ENCODE data around the gene EZR. TPM values are rescaled to one million over a fixed set of nuclear protein-coding genes. Genes with fewer than 3 reads are reported as not detected.

Gene EZR
- total and polyA plus RNA-seq, 2 of the 13 experiments (the other 11 are each of a cell fraction or from before 2014, with no cell fraction given): 34.7 to 60.3 TPM

DNA sequence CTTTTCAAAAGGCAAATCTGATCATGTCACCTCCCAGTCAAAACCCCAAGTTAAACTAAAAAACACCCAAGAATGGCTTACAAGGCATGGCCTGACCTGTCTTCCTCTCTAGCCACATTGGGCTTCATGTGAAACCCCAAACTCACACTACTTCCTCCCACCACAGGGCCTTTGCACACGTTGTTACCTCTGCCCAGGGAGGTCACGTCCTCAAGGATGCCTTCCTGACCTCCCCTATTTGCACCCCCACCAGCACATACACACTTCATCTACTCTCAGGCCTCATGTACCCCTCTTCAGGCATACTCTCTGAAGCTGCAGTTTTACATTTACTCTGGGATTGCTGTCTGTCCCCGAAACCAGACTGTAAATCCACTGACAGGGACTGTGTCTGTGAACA is 6.1 kb downstream of the EZR start:
- intact Hi-C loops (cut with micrococcal nuclease; ENCODE audit: unreplicated experiment) (no loop called here), in situ Hi-C loops (cut with HindIII; ENCODE audit: extremely low pct_ligation_motif_present, low pct_unique_long_range_greater_than_20kb) (no loop called here)
- H3K4me2 ChIP-seq (ENCODE audit: low read depth, low read length): no peak overlapping the region
- H4K20me1 ChIP-seq (ENCODE audit: insufficient read depth, low read length): peaks cover 25% of the 10 kb centered on the region; the same call in 1 of the 2 replicates
- H3K27me3 ChIP-seq (ENCODE audit: control insufficient read depth in 1 of 2, insufficient read depth in 2 of 2, low read length in 2 of 2): no peaks in the 10 kb centered on the region
- no peaks in the 10 kb centered on the region for H3K9me3 ChIP-seq (ENCODE audit: low read length)
- no peak overlapping the region for H3K4me3 ChIP-seq (replicated peaks in 1 of 3; ENCODE audit: insufficient read depth in 1 of 3, low read depth in 2 of 3, low read length in 3 of 3)
- FAIRE-seq (no peak), ATAC-seq (no peak), DNase-seq (ENCODE audit: low spot score) (no peak)
- no peak overlapping the region for H3K9ac ChIP-seq (ENCODE audit: insufficient read depth, low read depth, low read length)
- ChIA-PET CTCF (ENCODE audit: low intra/inter-chr PET ratio, low total read pairs) (no interaction called here), POLR2A (no interaction called here)
- TF ChIP-seq SP1 (IDR thresholded peaks at IDR 0.05) (no peak), SP1 (CRISPR knock-in tag; IDR thresholded peaks at IDR 0.05) (no peak), YEATS4 (CRISPR knock-in tag; IDR thresholded peaks at IDR 0.05; ENCODE audit: borderline replicate concordance) (no peak), MBD4 (IDR thresholded peaks at IDR 0.05; ENCODE audit: borderline replicate concordance, low read length) (no peak), HOXA7 (CRISPR knock-in tag; IDR thresholded peaks at IDR 0.05) (no peak), ZMYM3 (CRISPR knock-in tag; IDR thresholded peaks at IDR 0.05) (0 out of 2 replicates have a peak, but pooled peaks have one; percentile 29), KDM1A (CRISPR knock-in tag; IDR thresholded peaks at IDR 0.05) (peak; percentile 27; the same call in 1 of the 2 replicates)
- H3K27ac ChIP-seq (ENCODE audit: extremely low read length, insufficient read depth, low read length): no peak overlapping the region
- H3K4me1 ChIP-seq (ENCODE audit: insufficient read depth, low read length): peaks cover 88% of the 10 kb centered on the region
- H2AFZ ChIP-seq (ENCODE audit: low read length): no peak overlapping the region
- peaks cover 72% of the 10 kb centered on the region for H3K79me2 ChIP-seq (ENCODE audit: insufficient read depth, low read length)
- peaks cover 5 to 11% of the 10 kb centered on the region in 2 experiments; a peak in 4 of 5 replicates for H3K36me3 ChIP-seq (replicated peaks in 1 of 2; ENCODE audit: control insufficient read depth in 1 of 2, insufficient read depth in 2 of 2, low read length in 2 of 2)
- WGBS (ENCODE audit: low lambda C conversion rate): 94% methylated on average over 3 of the region's 3 CpGs
- BruUV-seq (replicated peaks): no TSS peak

DNA sequence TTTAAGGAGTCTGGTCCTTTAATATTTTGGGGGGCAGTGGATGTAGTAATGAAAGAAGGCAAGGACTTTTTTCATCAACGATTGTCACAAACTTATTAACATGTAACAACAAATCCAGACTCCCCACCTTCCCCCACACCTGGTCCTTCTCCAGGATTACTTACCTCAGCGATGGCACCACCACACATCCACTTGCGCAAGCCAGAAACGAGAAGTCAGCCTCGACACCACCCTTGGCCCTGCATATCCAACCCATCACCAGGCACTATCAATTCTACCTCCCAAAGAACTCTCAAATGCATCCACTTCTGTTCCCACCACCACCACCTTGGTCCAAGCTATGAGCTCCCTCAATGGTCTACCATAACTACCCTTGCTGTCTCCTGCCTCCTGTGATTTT is 6.6 kb downstream of the EZR start:
- ATAC-seq: no peak
- no peak overlapping the region for H3K27ac ChIP-seq (ENCODE audit: extremely low read length, insufficient read depth, low read length)
- BruUV-seq (replicated peaks): no TSS peak
- TF ChIP-seq, protein P1, sequence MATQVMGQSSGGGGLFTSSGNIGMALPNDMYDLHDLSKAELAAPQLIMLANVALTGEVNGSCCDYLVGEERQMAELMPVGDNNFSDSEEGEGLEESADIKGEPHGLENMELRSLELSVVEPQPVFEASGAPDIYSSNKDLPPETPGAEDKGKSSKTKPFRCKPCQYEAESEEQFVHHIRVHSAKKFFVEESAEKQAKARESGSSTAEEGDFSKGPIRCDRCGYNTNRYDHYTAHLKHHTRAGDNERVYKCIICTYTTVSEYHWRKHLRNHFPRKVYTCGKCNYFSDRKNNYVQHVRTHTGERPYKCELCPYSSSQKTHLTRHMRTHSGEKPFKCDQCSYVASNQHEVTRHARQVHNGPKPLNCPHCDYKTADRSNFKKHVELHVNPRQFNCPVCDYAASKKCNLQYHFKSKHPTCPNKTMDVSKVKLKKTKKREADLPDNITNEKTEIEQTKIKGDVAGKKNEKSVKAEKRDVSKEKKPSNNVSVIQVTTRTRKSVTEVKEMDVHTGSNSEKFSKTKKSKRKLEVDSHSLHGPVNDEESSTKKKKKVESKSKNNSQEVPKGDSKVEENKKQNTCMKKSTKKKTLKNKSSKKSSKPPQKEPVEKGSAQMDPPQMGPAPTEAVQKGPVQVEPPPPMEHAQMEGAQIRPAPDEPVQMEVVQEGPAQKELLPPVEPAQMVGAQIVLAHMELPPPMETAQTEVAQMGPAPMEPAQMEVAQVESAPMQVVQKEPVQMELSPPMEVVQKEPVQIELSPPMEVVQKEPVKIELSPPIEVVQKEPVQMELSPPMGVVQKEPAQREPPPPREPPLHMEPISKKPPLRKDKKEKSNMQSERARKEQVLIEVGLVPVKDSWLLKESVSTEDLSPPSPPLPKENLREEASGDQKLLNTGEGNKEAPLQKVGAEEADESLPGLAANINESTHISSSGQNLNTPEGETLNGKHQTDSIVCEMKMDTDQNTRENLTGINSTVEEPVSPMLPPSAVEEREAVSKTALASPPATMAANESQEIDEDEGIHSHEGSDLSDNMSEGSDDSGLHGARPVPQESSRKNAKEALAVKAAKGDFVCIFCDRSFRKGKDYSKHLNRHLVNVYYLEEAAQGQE (IDR thresholded peaks at IDR 0.05; ENCODE audit: borderline replicate concordance in 1 of 2, low read depth in 1 of 2, low read length in 2 of 2): no peak
- TF ChIP-seq NAIF1 (CRISPR knock-in tag; IDR thresholded peaks at IDR 0.05; ENCODE audit: borderline replicate concordance) (no peak), TBX2 (CRISPR knock-in tag; IDR thresholded peaks at IDR 0.05; ENCODE audit: borderline replicate concordance) (no peak), SRSF9 (IDR thresholded peaks at IDR 0.05; ENCODE audit: borderline replicate concordance, insufficient read depth, low read depth, low read length, poor library complexity, severe bottlenecking) (no peak), ZNF256 (CRISPR knock-in tag; conservative IDR thresholded peaks at IDR 0.05) (no peak), MEIS1 (CRISPR knock-in tag; IDR thresholded peaks at IDR 0.05; ENCODE audit: borderline replicate concordance) (no peak)
- TF ChIP-seq, protein P2, sequence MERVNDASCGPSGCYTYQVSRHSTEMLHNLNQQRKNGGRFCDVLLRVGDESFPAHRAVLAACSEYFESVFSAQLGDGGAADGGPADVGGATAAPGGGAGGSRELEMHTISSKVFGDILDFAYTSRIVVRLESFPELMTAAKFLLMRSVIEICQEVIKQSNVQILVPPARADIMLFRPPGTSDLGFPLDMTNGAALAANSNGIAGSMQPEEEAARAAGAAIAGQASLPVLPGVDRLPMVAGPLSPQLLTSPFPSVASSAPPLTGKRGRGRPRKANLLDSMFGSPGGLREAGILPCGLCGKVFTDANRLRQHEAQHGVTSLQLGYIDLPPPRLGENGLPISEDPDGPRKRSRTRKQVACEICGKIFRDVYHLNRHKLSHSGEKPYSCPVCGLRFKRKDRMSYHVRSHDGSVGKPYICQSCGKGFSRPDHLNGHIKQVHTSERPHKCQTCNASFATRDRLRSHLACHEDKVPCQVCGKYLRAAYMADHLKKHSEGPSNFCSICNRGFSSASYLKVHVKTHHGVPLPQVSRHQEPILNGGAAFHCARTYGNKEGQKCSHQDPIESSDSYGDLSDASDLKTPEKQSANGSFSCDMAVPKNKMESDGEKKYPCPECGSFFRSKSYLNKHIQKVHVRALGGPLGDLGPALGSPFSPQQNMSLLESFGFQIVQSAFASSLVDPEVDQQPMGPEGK (CRISPR knock-in tag; IDR thresholded peaks at IDR 0.05): no peak

More for the DNA sequence above, 6.6 kb downstream of the EZR start:
- no peaks in the 10 kb centered on the region for H3K9me3 ChIP-seq (ENCODE audit: low read length)
- DNase-seq (ENCODE audit: low spot score) (no peak), FAIRE-seq (no peak)
- no peak overlapping the region for H2AFZ ChIP-seq (ENCODE audit: low read length)
- WGBS (ENCODE audit: low lambda C conversion rate): 99% methylated on average over 5 of the region's 5 CpGs
- H4K20me1 ChIP-seq (ENCODE audit: insufficient read depth, low read length): peaks cover 25% of the 10 kb centered on the region; the same call in 1 of the 2 replicates
- intact Hi-C loops (cut with micrococcal nuclease; ENCODE audit: unreplicated experiment) (no loop called here), in situ Hi-C loops (cut with HindIII; ENCODE audit: extremely low pct_ligation_motif_present, low pct_unique_long_range_greater_than_20kb) (no loop called here)
- no peak overlapping the region for H3K4me2 ChIP-seq (ENCODE audit: low read depth, low read length)
- peaks cover 73% of the 10 kb centered on the region for H3K79me2 ChIP-seq (ENCODE audit: insufficient read depth, low read length)
- H3K4me1 ChIP-seq (ENCODE audit: insufficient read depth, low read length): peaks cover 87% of the 10 kb centered on the region
- no peak overlapping the region for H3K4me3 ChIP-seq (replicated peaks in 1 of 3; ENCODE audit: insufficient read depth in 1 of 3, low read depth in 2 of 3, low read length in 3 of 3)
- ChIA-PET CTCF (ENCODE audit: low intra/inter-chr PET ratio, low total read pairs) (no interaction called here), POLR2A (interaction anchor here (0.8 kb wide), 1 partner anchor 11 kb away, joined by 3 read pairs; no protein-coding TSS in a partner anchor)
- H3K27me3 ChIP-seq (ENCODE audit: control insufficient read depth in 1 of 2, insufficient read depth in 2 of 2, low read length in 2 of 2): no peaks in the 10 kb centered on the region
- no peak overlapping the region for H3K9ac ChIP-seq (ENCODE audit: insufficient read depth, low read depth, low read length)
- H3K36me3 ChIP-seq (replicated peaks in 1 of 2; ENCODE audit: control insufficient read depth in 1 of 2, insufficient read depth in 2 of 2, low read length in 2 of 2): peaks cover 5 to 11% of the 10 kb centered on the region in 2 experiments; a peak in 4 of 5 replicates
